Right hindlimb (tissue), 1 donor: ENCODE measurements around the gene OTOP1.
"Not testable (repeated sequence)": the region's sequence is repeated elsewhere in the genome, so short reads cannot be mapped to it uniquely, and the experiment has no call there.

Experiments
- DNase-seq: peaks from one replicate; pipeline ENCODE4 v3.0.0-alpha.2; 2018

The OTOP1 gene

GRCh38 chr4:4226606-4227438 is at the start of gene OTOP1:
Gene OTOP1, minus strand, starts transcription at chr4:4226929. Its CDS starts 65 bp downstream, at chr4:4226864.
- no peak for DNase-seq

GRCh38 chr4:4274226-4274625 is 47.5 kb upstream of the OTOP1 start:
- no peak for DNase-seq

- no peak for DNase-seq
Measured at GRCh38 chr4:4271912-4272311, 45.2 kb upstream of the OTOP1 start.

GRCh38 chr4:4270529-4270928 is 43.8 kb upstream of the OTOP1 start:
- DNase-seq = no peak

GRCh38 chr4:4269856-4270255 is 43.1 kb upstream of the OTOP1 start:
- no peak for DNase-seq

- DNase-seq = no peak
Measured at GRCh38 chr4:4269331-4269731, 42.6 kb upstream of the OTOP1 start.

GRCh38 chr4:4268776-4269175 is 42.0 kb upstream of the OTOP1 start:
- no peak for DNase-seq

- no peak for DNase-seq
Measured at GRCh38 chr4:4267981-4268380, 41.3 kb upstream of the OTOP1 start.

- DNase-seq = no peak
Measured at GRCh38 chr4:4260185-4260751, 33.5 kb upstream of the OTOP1 start.

- no peak for DNase-seq
Measured at GRCh38 chr4:4259484-4260100, 32.9 kb upstream of the OTOP1 start.

- not testable (repeated sequence) for DNase-seq
Measured at GRCh38 chr4:4257705-4258104, 31.0 kb upstream of the OTOP1 start.

GRCh38 chr4:4256799-4257198 is 30.1 kb upstream of the OTOP1 start:
- peak; percentile 24 for DNase-seq

GRCh38 chr4:4254666-4255065 is 27.9 kb upstream of the OTOP1 start:
- no peak for DNase-seq

- no peak for DNase-seq
Measured at GRCh38 chr4:4254199-4254598, 27.5 kb upstream of the OTOP1 start.

GRCh38 chr4:4249866-4250265 is 23.1 kb upstream of the OTOP1 start:
- no peak for DNase-seq

GRCh38 chr4:4249342-4249741 is 22.6 kb upstream of the OTOP1 start:
- DNase-seq = not testable (repeated sequence)

- DNase-seq = no peak
Measured at GRCh38 chr4:4248885-4249203, 22.1 kb upstream of the OTOP1 start.

- peak; percentile 95 for DNase-seq
Measured at GRCh38 chr4:4248029-4248884, 21.5 kb upstream of the OTOP1 start, which contains the start of gene TMEM128. Gene TMEM128, minus strand, starts transcription at chr4:4248223. Its CDS starts 21 bp downstream, at chr4:4248202.

GRCh38 chr4:4247696-4248028 is 20.9 kb upstream of the OTOP1 start:
- no peak for DNase-seq

GRCh38 chr4:4245172-4245571 is 18.4 kb upstream of the OTOP1 start:
- no peak for DNase-seq

- not testable (repeated sequence) for DNase-seq
Measured at GRCh38 chr4:4239551-4239950, 12.8 kb upstream of the OTOP1 start.

- DNase-seq = no peak
Measured at GRCh38 chr4:4233610-4234009, 6.9 kb upstream of the OTOP1 start.

- DNase-seq = no peak
Measured at GRCh38 chr4:4228356-4228668, 1.6 kb upstream of the OTOP1 start.
